ENCODE measurements around the gene MSANTD3. TPM values are rescaled to one million over a fixed set of nuclear protein-coding genes. Genes with fewer than 3 reads are reported as not detected.

Gene MSANTD3
- total RNA-seq, 1 donor from 2014 or later, result 15.5 TPM

GRCh38 chr9:100449420-100449819, 22.5 kb downstream of the MSANTD3 start:
- intact Hi-C loops (cut with DNase I), result no loop called here
- DNase-seq (no peak), ATAC-seq (ENCODE audit: poor library complexity) (no peak)

- ATAC-seq (ENCODE audit: poor library complexity) (no peak), DNase-seq (no peak)
- intact Hi-C loops (cut with DNase I), result no loop called here
Observed at GRCh38 chr9:100452894-100453293, 26.0 kb downstream of the MSANTD3 start.

- intact Hi-C loops (cut with DNase I), result no loop called here
- ATAC-seq (ENCODE audit: poor library complexity), result peak; percentile 74
- DNase-seq, result no peak
Observed at GRCh38 chr9:100455470-100455869, 28.5 kb downstream of the MSANTD3 start.

- intact Hi-C loops (cut with DNase I), result no loop called here
- DNase-seq (no peak), ATAC-seq (ENCODE audit: poor library complexity) (no peak)
Observed at GRCh38 chr9:100457517-100457916, 30.6 kb downstream of the MSANTD3 start.

- intact Hi-C loops (cut with DNase I), result no loop called here
- DNase-seq (no peak), ATAC-seq (ENCODE audit: poor library complexity) (no peak)
Observed at GRCh38 chr9:100459963-100460362, 33.0 kb downstream of the MSANTD3 start.

GRCh38 chr9:100465274-100465673, 38.3 kb downstream of the MSANTD3 start:
- DNase-seq (no peak), ATAC-seq (ENCODE audit: poor library complexity) (no peak)
- intact Hi-C loops (cut with DNase I), result no loop called here

- ATAC-seq (ENCODE audit: poor library complexity) (peak; percentile 40), DNase-seq (no peak)
- intact Hi-C loops (cut with DNase I), result no loop called here
Observed at GRCh38 chr9:100465761-100466160, 38.8 kb downstream of the MSANTD3 start.

GRCh38 chr9:100466171-100466828, 39.4 kb downstream of the MSANTD3 start:
- peak; percentile 93 for ATAC-seq (ENCODE audit: poor library complexity)
- DNase-seq, result no peak
- intact Hi-C loops (cut with DNase I), result no loop called here

- intact Hi-C loops (cut with DNase I), result no loop called here
- DNase-seq (no peak), ATAC-seq (ENCODE audit: poor library complexity) (no peak)
Observed at GRCh38 chr9:100466829-100467221, 39.9 kb downstream of the MSANTD3 start.

GRCh38 chr9:100468041-100468440, 41.1 kb downstream of the MSANTD3 start:
- DNase-seq, result no peak
- intact Hi-C loops (cut with DNase I), result no loop called here
- no peak for ATAC-seq (ENCODE audit: poor library complexity)

- DNase-seq (no peak), ATAC-seq (ENCODE audit: poor library complexity) (no peak)
- intact Hi-C loops (cut with DNase I), result no loop called here
Observed at GRCh38 chr9:100472268-100472667, 45.3 kb downstream of the MSANTD3 start.

GRCh38 chr9:100472788-100473275, 45.9 kb downstream of the MSANTD3 start, which contains the start of gene TMEFF1:
TSS of gene TMEFF1 (plus strand) at chr9:100473149. CDS start at chr9:100473545, 396 bp downstream.
- ATAC-seq (ENCODE audit: poor library complexity) (peak; percentile 82), DNase-seq (peak; percentile 49)
- intact Hi-C loops (cut with DNase I), result no loop called here

- ATAC-seq (ENCODE audit: poor library complexity) (peak; percentile 73), DNase-seq (no peak)
- intact Hi-C loops (cut with DNase I), result no loop called here
Observed at GRCh38 chr9:100473276-100474081, 46.5 kb downstream of the MSANTD3 start.

- intact Hi-C loops (cut with DNase I), result no loop called here
- DNase-seq (no peak), ATAC-seq (ENCODE audit: poor library complexity) (peak; percentile 22)
Observed at GRCh38 chr9:100474082-100474923, 47.4 kb downstream of the MSANTD3 start.

GRCh38 chr9:100474924-100475276, 48.0 kb downstream of the MSANTD3 start:
- intact Hi-C loops (cut with DNase I), result no loop called here

GRCh38 chr9:100477241-100477640, 50.3 kb downstream of the MSANTD3 start:
- intact Hi-C loops (cut with DNase I), result no loop called here
- ATAC-seq (ENCODE audit: poor library complexity) (no peak), DNase-seq (no peak)

More at GRCh38 chr9:100474924-100475276, 48.0 kb downstream of the MSANTD3 start:
- DNase-seq, result no peak
- no peak for ATAC-seq (ENCODE audit: poor library complexity)

- ATAC-seq (ENCODE audit: poor library complexity), result no peak
- intact Hi-C loops (cut with DNase I), result no loop called here
- DNase-seq, result no peak
Observed at GRCh38 chr9:100478192-100478591, 51.2 kb downstream of the MSANTD3 start.

GRCh38 chr9:100479820-100480219, 52.9 kb downstream of the MSANTD3 start:
- ATAC-seq (ENCODE audit: poor library complexity) (no peak), DNase-seq (no peak)
- intact Hi-C loops (cut with DNase I), result no loop called here

- ATAC-seq (ENCODE audit: poor library complexity), result no peak
- no peak for DNase-seq
- intact Hi-C loops (cut with DNase I), result no loop called here
Observed at GRCh38 chr9:100485196-100485595, 58.3 kb downstream of the MSANTD3 start.
